Iris pigment epithelial cell (primary cell): ENCODE data around the gene BARHL1.

Source experiments
- DNase-seq: peaks from one replicate; pipeline ENCODE4 v3.0.0-alpha.2; 2011; ENCODE audit warnings: low read depth

Gene BARHL1

GRCh38 chr9:132587592-132587955 is 5.2 kb downstream of the BARHL1 start:
- DNase-seq, result no peak

- DNase-seq, result no peak
These were observed 5.7 kb downstream of the BARHL1 start for GRCh38 chr9:132588098-132588497.

- no peak for DNase-seq
These were observed 6.2 kb downstream of the BARHL1 start for GRCh38 chr9:132588501-132589147.

GRCh38 chr9:132589148-132590036 is 7.0 kb downstream of the BARHL1 start:
- no peak for DNase-seq

GRCh38 chr9:132590037-132590317 is 7.6 kb downstream of the BARHL1 start:
- no peak for DNase-seq

GRCh38 chr9:132590318-132591182 is 8.1 kb downstream of the BARHL1 start:
- no peak for DNase-seq

GRCh38 chr9:132591244-132591643 is 8.8 kb downstream of the BARHL1 start:
- DNase-seq, result no peak

GRCh38 chr9:132591751-132592314 is 9.4 kb downstream of the BARHL1 start:
- no peak for DNase-seq

GRCh38 chr9:132592451-132592850 is 10.0 kb downstream of the BARHL1 start:
- no peak for DNase-seq

- no peak for DNase-seq
These were observed 12.0 kb downstream of the BARHL1 start for GRCh38 chr9:132594412-132594811.

GRCh38 chr9:132595319-132595718 is 12.9 kb downstream of the BARHL1 start:
- DNase-seq, result no peak

GRCh38 chr9:132596200-132596599 is 13.8 kb downstream of the BARHL1 start:
- no peak for DNase-seq

GRCh38 chr9:132597073-132597775 is 14.8 kb downstream of the BARHL1 start:
- no peak for DNase-seq

GRCh38 chr9:132600326-132600984 is 18.0 kb downstream of the BARHL1 start:
- DNase-seq, result no peak

GRCh38 chr9:132602207-132602606 is 19.8 kb downstream of the BARHL1 start:
- peak; percentile 57 for DNase-seq

GRCh38 chr9:132605387-132605786 is 23.0 kb downstream of the BARHL1 start:
- no peak for DNase-seq

- DNase-seq, result no peak
These were observed 23.7 kb downstream of the BARHL1 start for GRCh38 chr9:132606066-132606465.

GRCh38 chr9:132609184-132609583 is 26.8 kb downstream of the BARHL1 start:
- no peak for DNase-seq

GRCh38 chr9:132609829-132610228 is 27.4 kb downstream of the BARHL1 start:
- peak; percentile 96 for DNase-seq

GRCh38 chr9:132610661-132611060 is 28.3 kb downstream of the BARHL1 start:
- DNase-seq, result no peak

- no peak for DNase-seq
These were observed 31.9 kb downstream of the BARHL1 start for GRCh38 chr9:132614324-132614723.
